Natural killer cell (primary cell): Measurements from ENCODE around the gene C10orf53. TPM values are rescaled to one million over a fixed set of nuclear protein-coding genes. Genes with fewer than 3 reads are reported as not detected.
A peak's percentile ranks its signal among the peaks of the same experiment; 100 is the strongest.

ENCODE experiments used
- ATAC-seq, 3 donors: fragments of 150-1000 bp in 2 of 3; fragments of 200-7000 bp in 1 of 3; cut with Tn5 transposase; 1 replicate in 1 of 3; 2 replicates in 2 of 3; pipeline ENCODE4 v1.10.0; 2021; ENCODE audit warnings: mild to moderate bottlenecking in 2 of 3, moderate library complexity in 2 of 3
- DNase-seq, 2 donors: peaks; one replicate each; pipeline versions ENCODE4 v3.0.0 to v3.0.0-alpha.2; 2013 to 2021; ENCODE audit warnings: mixed read lengths in 1 of 2
- H3K27ac ChIP-seq: one replicate; pipeline ENCODE4 v1.5.1; 2013; ENCODE audit warnings: mild to moderate bottlenecking, low read length
- H3K27me3 ChIP-seq: one replicate; pipeline ENCODE4 v1.6.1; 2013; ENCODE audit warnings: low read length; ENCODE audit not compliant: control insufficient read depth, insufficient read depth
- H3K36me3 ChIP-seq: one replicate; pipeline ENCODE4 v1.6.1; 2013; ENCODE audit warnings: low read length; ENCODE audit not compliant: control insufficient read depth, insufficient read depth
- H3K4me1 ChIP-seq: one replicate; pipeline ENCODE4 v1.6.1; 2013; ENCODE audit warnings: low read length; ENCODE audit not compliant: control insufficient read depth, insufficient read depth
- H3K4me3 ChIP-seq: one replicate; pipeline ENCODE4 v1.5.1; 2013; ENCODE audit warnings: low read length
- H3K9me3 ChIP-seq: one replicate; pipeline ENCODE4 v1.6.1; 2013; ENCODE audit warnings: low read length; ENCODE audit not compliant: control insufficient read depth, insufficient read depth
- H3K27ac Mint-ChIP-seq, 2 donors: one replicate each; pipeline ENCODE4 v1.8.0; 2022; ENCODE audit warnings: mild to moderate bottlenecking in 2 of 2, mixed read lengths in 2 of 2, moderate library complexity in 1 of 2
- H3K27me3 Mint-ChIP-seq, 2 donors: one replicate each; pipeline ENCODE4 v1.8.0; 2022; ENCODE audit warnings: low read depth in 2 of 2, mixed read lengths in 2 of 2
- H3K36me3 Mint-ChIP-seq: one replicate; pipeline ENCODE4 v1.8.0; 2022; ENCODE audit warnings: mixed read lengths
- H3K4me1 Mint-ChIP-seq, 2 donors: one replicate each; pipeline ENCODE4 v1.8.0; 2022; ENCODE audit warnings: mixed read lengths in 2 of 2
- H3K4me3 Mint-ChIP-seq: one replicate; pipeline ENCODE4 v1.8.0; 2022; ENCODE audit warnings: mild to moderate bottlenecking, moderate library complexity, mixed read lengths
- H3K9me3 Mint-ChIP-seq, 2 donors: one replicate each; pipeline ENCODE4 v1.8.0; 2022; ENCODE audit warnings: mixed read lengths in 2 of 2
- CTCF ChIP-seq: fragments of 200-600 bp; IDR thresholded peaks from one replicate; pipeline ENCODE4 v1.8.0; 2022; ENCODE audit warnings: antibody characterized with exemption
- WGBS: methylation state at CpG from one replicate; pipeline ENCODE4 v1.1.7; 2013; ENCODE audit warnings: missing lambda C conversion rate; ENCODE audit not compliant: insufficient coverage; 5-methylcytosine and 5-hydroxymethylcytosine counted together
- intact Hi-C: fragments of 100-400 bp; cut with micrococcal nuclease; formaldehyde crosslinking; loops from one replicate; pipeline ENCODE4 v1.14.2; 2022
- total RNA-seq, 4 donors: library from RNA; stranded (reverse); fragments of 120-200 nt in 1 of 4; gene quantifications; one replicate each; pipeline versions ENCODE4 v1.2.3 to v1.2.4, GENCODE V29; 2013 to 2022

Gene C10orf53
- total RNA-seq, 3 donors from 2014 or later (not counting 1 experiment from before 2014, with no cell fraction given): not detected

- Mint-ChIP-seq H3K4me3 (no peak overlapping the region), H3K9me3 (peaks cover 0 to 2% of the 10 kb centered on the region in 2 donors), H3K27me3 (peaks cover 52 to 67% of the 10 kb centered on the region in 2 donors), H3K27ac (no peak overlapping the region), H3K4me1 (no peaks in the 10 kb centered on the region), H3K36me3 (peaks cover 8% of the 10 kb centered on the region)
- ATAC-seq: no peak
- intact Hi-C loops: no loop called here
- no peaks in the 10 kb centered on the region for H3K4me1 ChIP-seq
- no peaks in the 10 kb centered on the region for H3K36me3 ChIP-seq
- WGBS: 22% methylated on average over 9 of the region's 12 CpGs
- peaks cover 28% of the 10 kb centered on the region for H3K27me3 ChIP-seq
- no peak for TF ChIP-seq CTCF
- no peak overlapping the region for H3K4me3 ChIP-seq
- DNase-seq: no peak
- H3K27ac ChIP-seq: no peak overlapping the region
- peaks cover 15% of the 10 kb centered on the region for H3K9me3 ChIP-seq
Observed at GRCh38 chr10:49689882-49690510, 10.5 kb downstream of the C10orf53 start.

GRCh38 chr10:49690698-49691356 is 11.4 kb downstream of the C10orf53 start:
- no peak for TF ChIP-seq CTCF
- Mint-ChIP-seq H3K4me1 (no peaks in the 10 kb centered on the region), H3K9me3 (peaks cover 0 to 2% of the 10 kb centered on the region in 2 donors), H3K4me3 (no peak overlapping the region), H3K27ac (no peak overlapping the region), H3K36me3 (peaks cover 8% of the 10 kb centered on the region), H3K27me3 (peaks cover 51 to 67% of the 10 kb centered on the region in 2 donors)
- Histone ChIP-seq H3K27me3 (peaks cover 28% of the 10 kb centered on the region), H3K27ac (no peak overlapping the region), H3K9me3 (peaks cover 15% of the 10 kb centered on the region), H3K4me3 (no peak overlapping the region), H3K4me1 (no peaks in the 10 kb centered on the region), H3K36me3 (no peaks in the 10 kb centered on the region)
- DNase-seq (no peak), ATAC-seq (peak in 1 of 3 donors; percentile 17)
- intact Hi-C loops: no loop called here
- WGBS: 14% methylated on average over 12 of the region's 12 CpGs

- Histone ChIP-seq H3K9me3 (peaks cover 10% of the 10 kb centered on the region), H3K27me3 (peaks cover 28% of the 10 kb centered on the region), H3K27ac (no peak overlapping the region), H3K4me1 (no peaks in the 10 kb centered on the region), H3K36me3 (no peaks in the 10 kb centered on the region), H3K4me3 (no peak overlapping the region)
- no peak for TF ChIP-seq CTCF
- intact Hi-C loops: no loop called here
- Mint-ChIP-seq H3K36me3 (peaks cover 8% of the 10 kb centered on the region), H3K27me3 (peaks cover 51 to 67% of the 10 kb centered on the region in 2 donors), H3K27ac (no peak overlapping the region), H3K4me3 (no peak overlapping the region), H3K4me1 (no peaks in the 10 kb centered on the region), H3K9me3 (peaks cover 0 to 2% of the 10 kb centered on the region in 2 donors)
- ATAC-seq (no peak), DNase-seq (no peak)
- WGBS: 45% methylated on average over 8 of the region's 9 CpGs
Observed at GRCh38 chr10:49691588-49691987, 12.1 kb downstream of the C10orf53 start.
